ENCODE results near the gene HGS. TPM values are rescaled to one million over a fixed set of nuclear protein-coding genes. Genes with fewer than 3 reads are reported as not detected.

HGS gene
- total and polyA plus RNA-seq, 2 of the 8 experiments (the other 6 are each of a cell fraction or from before 2014, with no cell fraction given), result 80.8 to 99.7 TPM

DNA sequence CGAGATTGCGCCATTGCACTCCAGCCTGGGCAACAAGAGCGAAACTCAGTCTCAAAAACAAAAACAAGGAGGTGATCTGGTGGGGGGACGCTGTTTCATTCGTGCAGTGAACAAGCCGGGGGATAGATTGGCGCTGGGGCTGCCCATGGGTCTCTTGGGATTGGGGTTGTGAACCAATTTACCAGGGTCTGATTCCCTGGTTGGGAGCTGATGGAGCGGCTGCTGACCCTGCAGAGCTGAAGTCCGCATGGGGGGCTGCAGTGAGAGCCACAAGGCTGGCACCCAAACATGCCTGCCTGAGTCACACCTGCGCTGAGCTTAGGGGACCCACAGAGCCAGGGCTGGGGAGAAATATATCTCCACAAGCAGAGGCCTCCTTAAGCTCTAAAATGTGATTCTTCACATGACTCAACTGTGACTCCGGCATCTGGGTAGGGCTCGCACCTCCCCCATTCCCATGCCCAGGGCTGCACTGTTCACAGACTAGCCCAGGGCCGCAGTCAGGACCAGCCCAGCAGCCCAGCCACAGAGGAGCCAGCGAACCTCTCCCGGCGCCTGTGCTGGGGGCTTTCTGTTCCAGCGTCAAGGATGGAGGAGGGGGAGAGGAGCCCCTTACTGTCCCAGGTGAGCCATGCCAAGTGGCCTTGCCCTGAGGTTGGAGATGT lies 41.9 kb upstream of the HGS start (continued):
- TF ChIP-seq GABPA (IDR thresholded peaks at IDR 0.05; ENCODE audit: borderline replicate concordance, insufficient read depth, low read length) (no peak), TAF1 (IDR thresholded peaks at IDR 0.05; ENCODE audit: low read depth, low read length) (no peak), MAFK (IDR thresholded peaks at IDR 0.05; ENCODE audit: low read depth, low read length) (no peak), POLR2A (IDR thresholded peaks at IDR 0.05; ENCODE audit: control extremely low read depth in 1 of 2, low read depth in 2 of 2, low read length in 2 of 2) (no peak), BRCA1 (IDR thresholded peaks at IDR 0.05; ENCODE audit: low read depth, low read length) (no peak), CBX8 (IDR thresholded peaks at IDR 0.05; ENCODE audit: borderline replicate concordance, low read depth, low read length) (no peak), EZH2 (IDR thresholded peaks at IDR 0.05; ENCODE audit: low read depth, low read length, severe bottlenecking) (no peak), EGR1 (IDR thresholded peaks at IDR 0.05; ENCODE audit: borderline replicate concordance, low read depth, low read length) (no peak)
- TF ChIP-seq, protein P1, sequence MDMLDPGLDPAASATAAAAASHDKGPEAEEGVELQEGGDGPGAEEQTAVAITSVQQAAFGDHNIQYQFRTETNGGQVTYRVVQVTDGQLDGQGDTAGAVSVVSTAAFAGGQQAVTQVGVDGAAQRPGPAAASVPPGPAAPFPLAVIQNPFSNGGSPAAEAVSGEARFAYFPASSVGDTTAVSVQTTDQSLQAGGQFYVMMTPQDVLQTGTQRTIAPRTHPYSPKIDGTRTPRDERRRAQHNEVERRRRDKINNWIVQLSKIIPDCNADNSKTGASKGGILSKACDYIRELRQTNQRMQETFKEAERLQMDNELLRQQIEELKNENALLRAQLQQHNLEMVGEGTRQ (IDR thresholded peaks at IDR 0.05; ENCODE audit: low read length), result no peak

Measured in H1 (cell line).